ENCODE measurements around the gene STARD9. TPM values are rescaled to one million over a fixed set of nuclear protein-coding genes. Genes with fewer than 3 reads are reported as not detected.

STARD9 gene
- total RNA-seq, 1 donor from 2014 or later = 24.4 TPM

- Mint-ChIP-seq H3K9me3 (ENCODE audit: unreplicated experiment) (no peaks in the 10 kb centered on the region), H3K4me3 (ENCODE audit: unreplicated experiment) (no peak overlapping the region), H3K27me3 (ENCODE audit: unreplicated experiment) (no peaks in the 10 kb centered on the region), H3K27ac (ENCODE audit: unreplicated experiment) (no peak overlapping the region), H3K36me3 (ENCODE audit: unreplicated experiment) (peaks cover 55% of the 10 kb centered on the region), H3K4me1 (ENCODE audit: unreplicated experiment) (no peaks in the 10 kb centered on the region)
- DNase-seq (ENCODE audit: extremely low spot score, unreplicated experiment) = no peak
- TF ChIP-seq CTCF (IDR thresholded peaks at IDR 0.05) = no peak
Measured at GRCh38 chr15:42686281-42686680, 110.9 kb downstream of the STARD9 start.

- H3K4me3 Mint-ChIP-seq (ENCODE audit: unreplicated experiment) = no peak overlapping the region
- TF ChIP-seq CTCF (IDR thresholded peaks at IDR 0.05) = no peak
- no peak overlapping the region for H3K27ac Mint-ChIP-seq (ENCODE audit: unreplicated experiment)
- no peaks in the 10 kb centered on the region for H3K4me1 Mint-ChIP-seq (ENCODE audit: unreplicated experiment)
- no peaks in the 10 kb centered on the region for H3K9me3 Mint-ChIP-seq (ENCODE audit: unreplicated experiment)
- DNase-seq (ENCODE audit: extremely low spot score, unreplicated experiment) = no peak
- peaks cover 58% of the 10 kb centered on the region for H3K36me3 Mint-ChIP-seq (ENCODE audit: unreplicated experiment)
- H3K27me3 Mint-ChIP-seq (ENCODE audit: unreplicated experiment) = no peaks in the 10 kb centered on the region
Measured at GRCh38 chr15:42687740-42688139, 112.3 kb downstream of the STARD9 start.

- H3K27me3 Mint-ChIP-seq (ENCODE audit: unreplicated experiment) = no peaks in the 10 kb centered on the region
- DNase-seq (ENCODE audit: extremely low spot score, unreplicated experiment) = no peak
- H3K4me3 Mint-ChIP-seq (ENCODE audit: unreplicated experiment) = no peak overlapping the region
- no peak overlapping the region for H3K27ac Mint-ChIP-seq (ENCODE audit: unreplicated experiment)
- H3K36me3 Mint-ChIP-seq (ENCODE audit: unreplicated experiment) = peaks cover 58% of the 10 kb centered on the region
- TF ChIP-seq CTCF (IDR thresholded peaks at IDR 0.05) = no peak
- H3K9me3 Mint-ChIP-seq (ENCODE audit: unreplicated experiment) = no peaks in the 10 kb centered on the region
- H3K4me1 Mint-ChIP-seq (ENCODE audit: unreplicated experiment) = no peaks in the 10 kb centered on the region
Measured at GRCh38 chr15:42688301-42688700, 112.9 kb downstream of the STARD9 start.

GRCh38 chr15:42691308-42691707, 115.9 kb downstream of the STARD9 start:
- Mint-ChIP-seq H3K4me1 (ENCODE audit: unreplicated experiment) (no peaks in the 10 kb centered on the region), H3K27ac (ENCODE audit: unreplicated experiment) (no peak overlapping the region)

GRCh38 chr15:42691770-42692169, 116.4 kb downstream of the STARD9 start:
- Mint-ChIP-seq H3K36me3 (ENCODE audit: unreplicated experiment) (peaks cover 45% of the 10 kb centered on the region), H3K27ac (ENCODE audit: unreplicated experiment) (no peak overlapping the region), H3K4me3 (ENCODE audit: unreplicated experiment) (no peak overlapping the region), H3K9me3 (ENCODE audit: unreplicated experiment) (no peaks in the 10 kb centered on the region), H3K4me1 (ENCODE audit: unreplicated experiment) (no peaks in the 10 kb centered on the region), H3K27me3 (ENCODE audit: unreplicated experiment) (no peaks in the 10 kb centered on the region)
- no peak for TF ChIP-seq CTCF (IDR thresholded peaks at IDR 0.05)
- DNase-seq (ENCODE audit: extremely low spot score, unreplicated experiment) = peak; percentile 77

More at GRCh38 chr15:42691308-42691707, 115.9 kb downstream of the STARD9 start:
- TF ChIP-seq CTCF (IDR thresholded peaks at IDR 0.05) = no peak
- Mint-ChIP-seq H3K9me3 (ENCODE audit: unreplicated experiment) (no peaks in the 10 kb centered on the region), H3K27me3 (ENCODE audit: unreplicated experiment) (no peaks in the 10 kb centered on the region), H3K36me3 (ENCODE audit: unreplicated experiment) (peaks cover 46% of the 10 kb centered on the region), H3K4me3 (ENCODE audit: unreplicated experiment) (no peak overlapping the region)
- peak; percentile 54 for DNase-seq (ENCODE audit: extremely low spot score, unreplicated experiment)
